HFF-Myc (cell line): ENCODE results near the gene CDC5L.

Experiments
- DNase-seq: peaks from one replicate; pipeline ENCODE4 v3.0.0-alpha.2; 2011; ENCODE audit warnings: low read depth; ENCODE audit errors: extremely low read depth
- H3K4me3 ChIP-seq: replicated peaks from 2 replicates; pipeline ENCODE4 v1.5.1; 2011; ENCODE audit warnings: low read depth, mild to moderate bottlenecking, control low read depth, low read length
- TF ChIP-seq, protein P1 (sequence below): IDR thresholded peaks from 2 replicates; pipeline ENCODE4 v1.5.1; 2012; ENCODE audit warnings: mild to moderate bottlenecking, low read depth, low read length, control low read depth; ENCODE audit errors: missing control alignments

Gene CDC5L

DNA sequence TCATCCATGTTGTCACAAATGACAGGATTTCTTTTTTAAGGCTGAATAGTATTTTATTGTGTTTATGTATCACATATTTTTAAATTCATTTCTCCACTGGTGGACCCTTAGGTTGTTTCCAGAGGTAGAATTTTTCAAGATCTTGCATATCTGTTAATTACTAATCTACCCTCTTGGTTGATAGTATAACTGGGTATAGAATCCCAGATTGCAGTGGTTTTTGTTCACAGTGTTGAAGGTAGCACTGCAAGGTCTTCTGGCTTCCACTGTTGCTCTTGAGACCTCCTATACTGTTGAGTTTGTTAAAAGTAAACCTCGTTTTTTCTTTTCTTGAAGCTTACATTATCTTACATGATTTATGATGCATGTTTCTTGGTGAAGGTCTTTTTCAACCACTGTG lies 22.9 kb downstream of the CDC5L start:
- no peak overlapping the region for H3K4me3 ChIP-seq
- TF ChIP-seq, protein P1, sequence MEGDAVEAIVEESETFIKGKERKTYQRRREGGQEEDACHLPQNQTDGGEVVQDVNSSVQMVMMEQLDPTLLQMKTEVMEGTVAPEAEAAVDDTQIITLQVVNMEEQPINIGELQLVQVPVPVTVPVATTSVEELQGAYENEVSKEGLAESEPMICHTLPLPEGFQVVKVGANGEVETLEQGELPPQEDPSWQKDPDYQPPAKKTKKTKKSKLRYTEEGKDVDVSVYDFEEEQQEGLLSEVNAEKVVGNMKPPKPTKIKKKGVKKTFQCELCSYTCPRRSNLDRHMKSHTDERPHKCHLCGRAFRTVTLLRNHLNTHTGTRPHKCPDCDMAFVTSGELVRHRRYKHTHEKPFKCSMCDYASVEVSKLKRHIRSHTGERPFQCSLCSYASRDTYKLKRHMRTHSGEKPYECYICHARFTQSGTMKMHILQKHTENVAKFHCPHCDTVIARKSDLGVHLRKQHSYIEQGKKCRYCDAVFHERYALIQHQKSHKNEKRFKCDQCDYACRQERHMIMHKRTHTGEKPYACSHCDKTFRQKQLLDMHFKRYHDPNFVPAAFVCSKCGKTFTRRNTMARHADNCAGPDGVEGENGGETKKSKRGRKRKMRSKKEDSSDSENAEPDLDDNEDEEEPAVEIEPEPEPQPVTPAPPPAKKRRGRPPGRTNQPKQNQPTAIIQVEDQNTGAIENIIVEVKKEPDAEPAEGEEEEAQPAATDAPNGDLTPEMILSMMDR = no peak
- no peak for DNase-seq

GRCh38 chr6:44411141-44411540 lies 23.6 kb downstream of the CDC5L start:
- DNase-seq = no peak
- TF ChIP-seq, protein P1 = no peak
- H3K4me3 ChIP-seq = no peak overlapping the region

DNA sequence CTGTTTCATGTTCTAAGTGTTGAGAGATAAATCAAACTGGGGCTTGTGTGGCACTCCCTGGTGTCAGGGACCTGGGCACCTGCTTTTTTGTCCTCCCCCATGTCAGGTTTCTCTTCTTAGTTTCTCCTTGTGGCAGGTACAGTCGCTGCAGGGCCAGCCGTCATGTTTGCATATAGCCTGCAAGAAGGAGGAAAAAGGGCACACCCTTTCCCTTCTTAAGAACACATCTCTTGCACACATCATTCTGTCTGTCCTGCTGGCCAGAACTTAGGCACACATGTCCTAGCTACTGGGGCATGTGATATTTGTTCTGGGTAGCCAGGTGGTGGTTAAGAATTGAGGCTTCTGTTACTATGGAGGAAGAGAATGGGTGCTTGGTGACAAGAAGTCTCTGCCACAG lies 27.9 kb downstream of the CDC5L start:
- no peak for DNase-seq
- H3K4me3 ChIP-seq = no peak overlapping the region
- TF ChIP-seq, protein P1 = no peak

- no peak overlapping the region for H3K4me3 ChIP-seq
- DNase-seq = peak; percentile 47
- TF ChIP-seq, protein P1 = no peak
These were observed 28.5 kb downstream of the CDC5L start for GRCh38 chr6:44415873-44416502.

DNA sequence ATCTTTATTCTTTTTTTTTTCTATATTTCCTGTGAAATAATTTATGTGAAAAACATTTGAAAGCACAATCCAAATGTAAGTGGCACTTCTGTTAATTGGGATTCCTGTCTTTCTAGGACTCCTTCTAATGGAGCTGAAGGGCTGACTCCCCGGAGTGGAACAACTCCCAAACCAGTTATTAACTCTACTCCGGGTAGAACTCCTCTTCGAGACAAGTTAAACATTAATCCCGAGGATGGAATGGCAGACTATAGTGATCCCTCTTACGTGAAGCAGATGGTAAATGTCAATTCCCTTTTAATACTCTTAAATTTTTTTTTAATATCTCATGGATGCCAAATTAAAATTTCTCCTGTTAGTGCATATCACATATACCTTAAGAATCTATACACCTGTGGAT lies 35.0 kb downstream of the CDC5L start:
- DNase-seq = no peak
- TF ChIP-seq, protein P1 = no peak
- H3K4me3 ChIP-seq = no peak overlapping the region

DNA sequence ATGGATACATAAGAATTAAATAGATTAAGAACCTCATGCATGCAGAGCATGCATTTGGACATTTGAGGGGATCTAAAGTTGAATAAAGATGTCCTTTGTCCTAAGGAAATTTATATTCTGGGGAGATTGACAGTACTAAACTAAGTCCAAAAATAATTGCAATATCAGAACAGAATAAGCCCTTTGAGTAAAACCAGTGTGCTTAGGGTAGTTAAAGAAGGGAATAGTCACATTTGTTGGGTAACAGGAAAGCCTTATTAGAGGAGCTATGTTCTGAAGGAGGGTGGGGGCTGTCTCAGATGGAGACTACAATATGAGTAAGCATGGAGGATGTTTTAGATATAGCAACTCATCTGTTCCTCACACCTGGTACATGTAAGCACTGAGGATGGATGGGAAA lies 35.8 kb downstream of the CDC5L start:
- DNase-seq = no peak
- no peak overlapping the region for H3K4me3 ChIP-seq
- TF ChIP-seq, protein P1 = no peak

GRCh38 chr6:44425951-44426350 lies 38.4 kb downstream of the CDC5L start:
- TF ChIP-seq, protein P1 = no peak
- no peak overlapping the region for H3K4me3 ChIP-seq
- DNase-seq = no peak
